IMR-90 (cell line): ENCODE data around the gene ZNF446. TPM values are rescaled to one million over a fixed set of nuclear protein-coding genes. Genes with fewer than 3 reads are reported as not detected.
A peak's percentile ranks its signal among the peaks of the same experiment; 100 is the strongest.

Source experiments
- ATAC-seq: fragments of 200-7000 bp; cut with Tn5 transposase; 2 replicates; pipeline ENCODE4 v1.9.1; 2020; ENCODE audit warnings: low read depth, mild to moderate bottlenecking, moderate library complexity
- BruUV-seq: library from RNA; stranded (reverse); fragments of 400-500 nt; replicated peaks from 2 replicates; lab custom pipeline; 2021; lab: Mats Ljungman, UMichigan
- CTCF ChIA-PET: fragments of 300-600 bp; formaldehyde crosslinking; extraction: SDS; loops from one replicate; lab custom pipeline; 2021; ENCODE audit warnings: antibody characterized with exemption; lab: Yijun Ruan, JAX
- POLR2A ChIA-PET: fragments of 300-600 bp; sonication (Branson Sonifier 250); formaldehyde crosslinking; loops from one replicate; lab custom pipeline; 2022; ENCODE audit warnings: antibody characterized with exemption; ENCODE audit not compliant: unreplicated experiment; lab: Charles Lee
- DNase-seq: peaks from one replicate; pipeline ENCODE4 v3.0.0; 2013
- H2AFZ ChIP-seq: replicated peaks from 2 replicates; pipeline ENCODE3; 2013; ENCODE audit warnings: low read length, mild to moderate bottlenecking; ENCODE audit not compliant: poor library complexity
- H2AK5ac ChIP-seq: 2 replicates; pipeline ENCODE4 v1.6.1; 2013; ENCODE audit warnings: low read depth, low read length, inconsistent platforms
- H2AK9ac ChIP-seq: replicated peaks from 2 replicates; pipeline ENCODE3; 2013; ENCODE audit warnings: mild to moderate bottlenecking, low read depth, low read length, moderate library complexity; ENCODE audit not compliant: poor library complexity
- H2BK120ac ChIP-seq: 2 replicates; pipeline ENCODE4 v1.6.1; 2013; ENCODE audit warnings: low read depth, low read length, inconsistent platforms
- H2BK15ac ChIP-seq: 3 replicates; pipeline ENCODE4 v1.6.1; 2013; ENCODE audit warnings: low read depth, low read length, inconsistent platforms
- H2BK20ac ChIP-seq: 2 replicates; pipeline ENCODE4 v1.6.1; 2013; ENCODE audit warnings: low read depth, mild to moderate bottlenecking, inconsistent platforms, low read length, moderate library complexity
- H2BK5ac ChIP-seq: 2 replicates; pipeline ENCODE4 v1.6.1; 2013; ENCODE audit warnings: mild to moderate bottlenecking, low read depth, low read length, inconsistent platforms; ENCODE audit not compliant: poor library complexity, severe bottlenecking
- H3K14ac ChIP-seq: replicated peaks from 2 replicates; pipeline ENCODE4 v1.6.1; 2013; ENCODE audit warnings: low read depth, low read length, inconsistent platforms
- H3K18ac ChIP-seq: 2 replicates; pipeline ENCODE4 v1.6.1; 2013; ENCODE audit warnings: low read depth, low read length, control low read depth
- H3K23ac ChIP-seq: 2 replicates; pipeline ENCODE4 v1.6.1; 2013; ENCODE audit warnings: low read depth, low read length, inconsistent platforms
- H3K27ac ChIP-seq: 2 replicates; pipeline ENCODE4 v1.5.1; 2013; ENCODE audit warnings: mild to moderate bottlenecking, control low read depth, low read length; ENCODE audit not compliant: insufficient read depth
- H3K27me3 ChIP-seq: 2 replicates; pipeline ENCODE4 v1.6.1; 2013; ENCODE audit warnings: low read length; ENCODE audit not compliant: control insufficient read depth, insufficient read depth
- H3K36me3 ChIP-seq: 2 replicates; pipeline ENCODE4 v1.6.1; 2013; ENCODE audit warnings: low read length, mixed read lengths; ENCODE audit not compliant: control insufficient read depth, insufficient read depth
- H3K4ac ChIP-seq: 2 replicates; pipeline ENCODE4 v1.6.1; 2013; ENCODE audit warnings: low read depth, low read length, inconsistent platforms
- H3K4me1 ChIP-seq: 2 replicates; pipeline ENCODE4 v1.6.1; 2013; ENCODE audit warnings: low read length, mixed read lengths; ENCODE audit not compliant: control insufficient read depth, insufficient read depth
- H3K4me2 ChIP-seq: 2 replicates; pipeline ENCODE4 v1.6.1; 2013; ENCODE audit warnings: low read depth, mild to moderate bottlenecking, control low read depth, low read length, moderate library complexity
- H3K4me3 ChIP-seq: 2 replicates; pipeline ENCODE4 v1.5.1; 2013; ENCODE audit warnings: low read depth, mild to moderate bottlenecking, control low read depth, low read length, moderate library complexity; ENCODE audit not compliant: insufficient read depth
- H3K56ac ChIP-seq: 2 replicates; pipeline ENCODE4 v1.6.1; 2013; ENCODE audit warnings: low read length, inconsistent platforms; ENCODE audit not compliant: insufficient read depth; ENCODE audit errors: extremely low read depth
- H3K79me1 ChIP-seq, 2 experiments: 2 replicates each; pipeline ENCODE4 v1.6.1; 2013; ENCODE audit warnings: low read length in 2 of 2, inconsistent platforms in 1 of 2, low read depth in 1 of 2
- H3K9ac ChIP-seq: 2 replicates; pipeline ENCODE4 v1.6.1; 2013; ENCODE audit warnings: low read depth, low read length, control low read depth
- H3K9me1 ChIP-seq: 2 replicates; pipeline ENCODE4 v1.6.1; 2013; ENCODE audit warnings: low read length, inconsistent platforms; ENCODE audit not compliant: insufficient read depth
- H3K9me3 ChIP-seq: 2 replicates; pipeline ENCODE4 v1.6.1; 2013; ENCODE audit warnings: low read length; ENCODE audit not compliant: control insufficient read depth, insufficient read depth
- H4K20me1 ChIP-seq: 2 replicates; pipeline ENCODE4 v1.6.1; 2013; ENCODE audit warnings: low read length, inconsistent platforms; ENCODE audit not compliant: insufficient read depth
- H4K5ac ChIP-seq: 2 replicates; pipeline ENCODE4 v1.6.1; 2013; ENCODE audit warnings: mild to moderate bottlenecking, low read depth, low read length, control low read depth
- H4K8ac ChIP-seq, 2 experiments: 2 replicates each; pipeline ENCODE4 v1.6.1; 2013; ENCODE audit warnings: low read depth in 2 of 2, low read length in 2 of 2, control low read depth in 1 of 2, inconsistent platforms in 1 of 2
- H4K91ac ChIP-seq: 2 replicates; pipeline ENCODE4 v1.6.1; 2013; ENCODE audit warnings: low read depth, low read length, inconsistent platforms; ENCODE audit not compliant: insufficient read depth
- BHLHE40 ChIP-seq: fragments of 150-350 bp; IDR thresholded peaks from 2 replicates; pipeline ENCODE4 v1.6.1; 2016; ENCODE audit warnings: mild to moderate bottlenecking, low read depth, low read length
- CHD1 ChIP-seq: IDR thresholded peaks from 2 replicates; pipeline ENCODE4 v1.6.1; 2012; ENCODE audit warnings: low read depth, low read length, improper control_type of control experiment
- CTCF ChIP-seq: conservative IDR thresholded peaks from 2 replicates; pipeline ENCODE4 v1.5.1; 2012; ENCODE audit warnings: mild to moderate bottlenecking, low read depth, low read length, improper control_type of control experiment
- ELK1 ChIP-seq: fragments of 150-350 bp; IDR thresholded peaks from 2 replicates; pipeline ENCODE4 v1.6.1; 2016; ENCODE audit warnings: low read depth, mild to moderate bottlenecking, low read length, moderate library complexity, borderline replicate concordance
- FOS ChIP-seq: fragments of 150-350 bp; IDR thresholded peaks from 2 replicates; pipeline ENCODE4 v1.6.1; 2016; ENCODE audit warnings: low read depth, low read length
- MAZ ChIP-seq: IDR thresholded peaks from 2 replicates; pipeline ENCODE4 v1.6.1; 2012; ENCODE audit warnings: low read depth, mild to moderate bottlenecking, low read length, improper control_type of control experiment, moderate library complexity, borderline replicate concordance
- MXI1 ChIP-seq: IDR thresholded peaks from 2 replicates; pipeline ENCODE4 v1.6.1; 2012; ENCODE audit warnings: low read depth, mild to moderate bottlenecking, low read length, moderate library complexity, borderline replicate concordance
- NFE2L2 ChIP-seq: fragments of 150-350 bp; IDR thresholded peaks from 2 replicates; pipeline ENCODE4 v1.6.1; 2016; ENCODE audit warnings: low read depth, mild to moderate bottlenecking, low read length
- RFX5 ChIP-seq: IDR thresholded peaks from 2 replicates; pipeline ENCODE4 v1.8.0; 2012; ENCODE audit warnings: low read depth, mild to moderate bottlenecking, low read length, moderate library complexity
- SMC3 ChIP-seq: fragments of 150-350 bp; IDR thresholded peaks from 2 replicates; pipeline ENCODE4 v1.6.1; 2016; ENCODE audit warnings: low read depth, mild to moderate bottlenecking, antibody characterized with exemption, low read length, moderate library complexity
- USF2 ChIP-seq: fragments of 150-350 bp; IDR thresholded peaks from 2 replicates; pipeline ENCODE4 v1.6.1; 2017; ENCODE audit warnings: mild to moderate bottlenecking, antibody characterized with exemption, low read length, low read depth
- WGBS, 2 experiments: methylation state at CpG; one replicate each; pipeline versions ENCODE4 v1.1.5 to v1.1.7; 2013; ENCODE audit warnings: missing lambda C conversion rate in 2 of 2; ENCODE audit not compliant: insufficient read length in 1 of 2; ENCODE audit errors: extremely low coverage in 2 of 2; 5-methylcytosine and 5-hydroxymethylcytosine counted together
- dilution Hi-C: fragments of 300-500 bp; cut with HindIII; formaldehyde crosslinking; loops from one replicate; pipeline ENCODE4 v1.14.3; 2018; ENCODE audit warnings: low sequenced_read_pairs; ENCODE audit not compliant: unreplicated experiment
- in situ Hi-C: fragments of 300-500 bp; cut with MboI; formaldehyde crosslinking; loops from 3 replicates; pipeline ENCODE4 v1.14.3; 2019; ENCODE audit warnings: low sequenced_read_pairs, inconsistent platforms, mixed read lengths
- intact Hi-C: fragments of 100-400 bp; cut with micrococcal nuclease; formaldehyde crosslinking; loops from 2 replicates; pipeline ENCODE4 v1.10.0; 2022
- polyA plus RNA-seq, 3 experiments: library from polyadenylated mRNA; depleted of rRNA; stranded (reverse); fragments of >200 nt; gene quantifications; 2 replicates each; pipeline ENCODE4 v1.2.3, GENCODE V29; 2012; ENCODE audit warnings: low replicate concordance in 1 of 3
- total RNA-seq: library from RNA; depleted of rRNA; stranded (reverse); fragments of >200 nt; gene quantifications from 2 replicates; pipeline ENCODE4 v1.2.3, GENCODE V29; 2012

Gene ZNF446
- total and polyA plus RNA-seq, 2 of the 4 experiments (the other 2 are of a cell fraction) = 4.8 to 6.9 TPM

- no peaks in the 10 kb centered on the region for H4K20me1 ChIP-seq
- H4K91ac ChIP-seq = peak overlapping the region; percentile 4; the same call in 1 of the 2 replicates
- no peak overlapping the region for H2BK20ac ChIP-seq
- peak overlapping the region; percentile 71 for H2AK9ac ChIP-seq
- BruUV-seq = no TSS peak
- no peak overlapping the region for H2BK5ac ChIP-seq
- no peak overlapping the region for H3K18ac ChIP-seq
- H4K8ac ChIP-seq = peak overlapping the region; percentile 87 to 99
- ATAC-seq (no peak), DNase-seq (no peak)
- H3K9me3 ChIP-seq = no peaks in the 10 kb centered on the region
- H3K56ac ChIP-seq = no peak overlapping the region
- H2AK5ac ChIP-seq = peak overlapping the region; percentile 14; the same call in 1 of the 2 replicates
- in situ Hi-C loops (no loop called here), intact Hi-C loops (loop anchor here (1.0 kb wide), 2 partner anchors 21 to 111 kb away; partner anchors contain the start of genes RPS5 and ZBTB45), dilution Hi-C loops (no loop called here)
- peak overlapping the region; percentile 53 for H3K4me3 ChIP-seq
- peaks cover 14% of the 10 kb centered on the region for H3K9me1 ChIP-seq
- WGBS, 2 experiments = 58% methylated on average over 2 of the region's 22 CpGs; no CpG with 5 or more reads in 1 of the 2 experiments
- H4K5ac ChIP-seq = peak overlapping the region; percentile 46
- H3K23ac ChIP-seq = no peak overlapping the region
- H2AFZ ChIP-seq = peak overlapping the region; percentile 87
- no peak overlapping the region; the same call in 1 of the 2 replicates for H3K27ac ChIP-seq
- H2BK15ac ChIP-seq = no peak overlapping the region
- peak overlapping the region; percentile 90 for H3K4me2 ChIP-seq
- 0 out of 2 replicates have a peak overlapping the region, but pooled peaks have one; percentile 15 for H3K9ac ChIP-seq
- peaks cover 6 to 11% of the 10 kb centered on the region in 2 experiments for H3K79me1 ChIP-seq
- H3K14ac ChIP-seq = no peak overlapping the region
- TF ChIP-seq NFE2L2 (no peak), SMC3 (no peak), USF2 (no peak), MAZ (no peak), CHD1 (no peak), CTCF (no peak), ELK1 (no peak), RFX5 (no peak), BHLHE40 (no peak), MXI1 (no peak), FOS (no peak)
- peak overlapping the region; percentile 53; the same call in 1 of the 2 replicates for H3K4ac ChIP-seq
- no peak overlapping the region for H2BK120ac ChIP-seq
- H3K27me3 ChIP-seq = no peaks in the 10 kb centered on the region
- peaks cover 4% of the 10 kb centered on the region; the same call in 1 of the 2 replicates for H3K4me1 ChIP-seq
- POLR2A ChIA-PET = no interaction called here
- CTCF ChIA-PET = no interaction called here
- H3K36me3 ChIP-seq = no peaks in the 10 kb centered on the region
Measured at GRCh38 chr19:58498316-58499020, 22.3 kb downstream of the ZNF446 start.
